PFSK-1 (cell line): Measurements from ENCODE around the gene CYFIP2.

Source experiments
- POLR2AphosphoS5 ChIP-seq: IDR thresholded peaks from 2 replicates; pipeline ENCODE4 v1.6.1; 2012; ENCODE audit warnings: low read depth, mild to moderate bottlenecking, control low read depth, low read length, moderate library complexity
- REST ChIP-seq, 2 experiments: IDR thresholded peaks; 2 replicates each; pipeline versions ENCODE4 v1.6.1 to v1.8.0; 2011 to 2012; ENCODE audit warnings: low read depth in 2 of 2, low read length in 2 of 2, control low read depth in 1 of 2, inconsistent platforms in 1 of 2, mild to moderate bottlenecking in 1 of 2, moderate library complexity in 1 of 2; ENCODE audit not compliant: insufficient read depth in 1 of 2
- SIN3A ChIP-seq: IDR thresholded peaks from 2 replicates; pipeline ENCODE4 v1.6.1; 2012; ENCODE audit warnings: mild to moderate bottlenecking, low read length, moderate library complexity, borderline replicate concordance; ENCODE audit not compliant: insufficient read depth
- TAF1 ChIP-seq: IDR thresholded peaks from 2 replicates; pipeline ENCODE4 v1.6.1; 2012; ENCODE audit warnings: low read length, control low read depth, borderline replicate concordance; ENCODE audit not compliant: insufficient read depth

GRCh38 chr5:157347301-157348048, 81.6 kb downstream of the CYFIP2 start:
- TF ChIP-seq POLR2AphosphoS5 (no peak), SIN3A (no peak), TAF1 (no peak), REST (IDR thresholded peaks at IDR 0.05; ENCODE audit: insufficient read depth in 1 of 2, low read depth in 2 of 2, low read length in 2 of 2) (no peak)
